Measurements from ENCODE around the gene NTN1. TPM values are rescaled to one million over a fixed set of nuclear protein-coding genes. Genes with fewer than 3 reads are reported as not detected.
"Not testable (repeated sequence)": the region's sequence is repeated elsewhere in the genome, so short reads cannot be mapped to it uniquely, and the experiment has no call there.

Gene NTN1
- total RNA-seq, 1 donor from 2014 or later = 60.3 TPM

GRCh38 chr17:8985054-8985701 lies 36.1 kb upstream of the NTN1 start:
- no peak overlapping the region for H3K4me3 ChIP-seq
- no peaks in the 10 kb centered on the region for H3K36me3 ChIP-seq
- TF ChIP-seq CTCF (IDR thresholded peaks at IDR 0.05; ENCODE audit: borderline replicate concordance) = no peak
- no peak overlapping the region for H3K27ac ChIP-seq (replicated peaks)
- intact Hi-C loops (cut with micrococcal nuclease) = no loop called here
- DNase-seq = no peak
- H3K27me3 ChIP-seq (ENCODE audit: low read depth) = peaks cover 11% of the 10 kb centered on the region
- H3K4me1 ChIP-seq = no peaks in the 10 kb centered on the region
- peaks cover 14% of the 10 kb centered on the region for H3K9me3 ChIP-seq (replicated peaks)

- Histone ChIP-seq H3K27ac (replicated peaks) (no peak overlapping the region), H3K9me3 (replicated peaks) (peaks cover 14% of the 10 kb centered on the region), H3K4me3 (no peak overlapping the region), H3K36me3 (no peaks in the 10 kb centered on the region), H3K4me1 (no peaks in the 10 kb centered on the region), H3K27me3 (ENCODE audit: low read depth) (peaks cover 22% of the 10 kb centered on the region)
- no peak for DNase-seq
- intact Hi-C loops (cut with micrococcal nuclease) = no loop called here
- no peak for TF ChIP-seq CTCF (IDR thresholded peaks at IDR 0.05; ENCODE audit: borderline replicate concordance)
Observed at GRCh38 chr17:8986295-8986694, 35.0 kb upstream of the NTN1 start.

DNA sequence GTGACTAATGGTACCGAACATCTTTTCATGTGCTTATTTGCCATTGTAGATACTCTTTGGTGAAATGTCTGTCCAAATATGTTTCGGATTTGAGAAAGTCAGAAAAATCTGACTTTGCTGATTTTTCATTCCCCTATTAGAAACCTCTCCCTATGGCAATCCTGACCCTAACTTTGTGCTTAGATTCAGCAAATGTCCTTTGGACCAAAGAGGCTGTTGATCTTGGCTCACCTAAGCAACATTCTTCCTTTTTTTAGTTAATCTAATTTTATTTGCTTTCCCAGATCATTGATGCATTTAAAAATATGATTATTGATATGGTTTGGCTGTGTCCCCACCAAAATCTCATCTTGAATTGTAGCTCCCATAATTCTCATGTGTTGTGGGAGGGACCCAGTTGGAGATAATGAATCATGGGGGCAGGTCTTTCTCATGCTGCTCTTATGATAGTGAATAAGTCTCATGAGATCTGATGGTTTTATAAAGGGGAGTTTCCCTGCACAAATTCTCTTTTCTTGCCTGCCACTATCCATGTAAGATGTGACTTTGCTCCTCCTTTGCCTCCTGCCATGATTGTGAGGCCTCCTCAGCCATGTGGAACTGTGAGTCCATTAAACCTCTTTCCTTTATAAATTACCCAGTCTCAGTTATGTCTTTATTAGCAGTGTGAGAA lies 32.9 kb upstream of the NTN1 start:
- H3K27ac ChIP-seq (replicated peaks); H3K4me1 ChIP-seq; H3K36me3 ChIP-seq; DNase-seq; intact Hi-C loops (cut with micrococcal nuclease); H3K4me3 ChIP-seq: not testable (repeated sequence)
- H3K9me3 ChIP-seq (replicated peaks) = peaks cover 14% of the 10 kb centered on the region
- peaks cover 36% of the 10 kb centered on the region for H3K27me3 ChIP-seq (ENCODE audit: low read depth)

- H3K4me1 ChIP-seq = no peaks in the 10 kb centered on the region
- peaks cover 36% of the 10 kb centered on the region for H3K27me3 ChIP-seq (ENCODE audit: low read depth)
- no peak overlapping the region for H3K27ac ChIP-seq (replicated peaks)
- peak; percentile 80 for TF ChIP-seq CTCF (IDR thresholded peaks at IDR 0.05; ENCODE audit: borderline replicate concordance)
- no peak overlapping the region for H3K4me3 ChIP-seq
- peak; percentile 29 for DNase-seq
- no peaks in the 10 kb centered on the region for H3K9me3 ChIP-seq (replicated peaks)
- no peaks in the 10 kb centered on the region for H3K36me3 ChIP-seq
- intact Hi-C loops (cut with micrococcal nuclease) = loop anchor here (10.0 kb wide), 1 partner anchor 303 kb away; no protein-coding TSS in a partner anchor
Observed at GRCh38 chr17:8991514-8992285, 29.6 kb upstream of the NTN1 start.

DNA sequence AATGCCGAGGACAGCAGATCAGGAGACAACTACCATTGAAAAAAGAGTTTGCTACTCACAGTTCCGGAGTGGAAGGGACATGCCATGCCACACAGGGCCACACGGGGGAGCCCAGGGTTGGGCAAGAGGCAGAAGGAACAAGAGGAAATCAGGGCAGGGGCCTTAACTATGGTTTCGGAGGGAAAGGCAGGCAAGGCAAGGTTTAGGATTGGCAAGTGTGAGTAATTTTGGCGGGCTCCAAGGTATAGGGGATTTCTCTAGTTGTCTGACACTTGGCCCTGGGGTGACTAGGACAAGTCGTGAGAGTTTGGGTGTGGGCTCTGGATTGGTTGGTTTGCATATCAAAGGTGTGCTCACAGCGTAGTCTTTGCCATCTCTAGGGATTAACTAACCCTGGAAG lies 27.0 kb upstream of the NTN1 start:
- no peak overlapping the region for H3K27ac ChIP-seq (replicated peaks)
- DNase-seq = peak; percentile 73
- TF ChIP-seq CTCF (IDR thresholded peaks at IDR 0.05; ENCODE audit: borderline replicate concordance) = peak; percentile 81
- intact Hi-C loops (cut with micrococcal nuclease) = loop anchor here (10.0 kb wide), 1 partner anchor 300 kb away; no protein-coding TSS in a partner anchor
- H3K4me3 ChIP-seq = no peak overlapping the region
- H3K9me3 ChIP-seq (replicated peaks) = no peaks in the 10 kb centered on the region
- H3K4me1 ChIP-seq = no peaks in the 10 kb centered on the region
- H3K36me3 ChIP-seq = no peaks in the 10 kb centered on the region
- peaks cover 37% of the 10 kb centered on the region for H3K27me3 ChIP-seq (ENCODE audit: low read depth)

Measured in left ventricle myocardium inferior (tissue), 1 donor.